HUES64 (cell line): ENCODE data around the gene PHF21A.

Experiments used
- H3K27ac ChIP-seq: 2 replicates; pipeline ENCODE4 v1.7.0; 2013; ENCODE audit warnings: low read depth, low read length, inconsistent platforms
- H3K27me3 ChIP-seq: 2 replicates; pipeline ENCODE4 v1.6.1; 2013; ENCODE audit warnings: mild to moderate bottlenecking, low read length; ENCODE audit not compliant: insufficient read depth
- H3K36me3 ChIP-seq: 2 replicates; pipeline ENCODE4 v1.6.1; 2013; ENCODE audit warnings: mild to moderate bottlenecking, low read length; ENCODE audit not compliant: insufficient read depth
- H3K4me1 ChIP-seq: 2 replicates; pipeline ENCODE4 v1.6.1; 2013; ENCODE audit warnings: mild to moderate bottlenecking, low read length, moderate library complexity; ENCODE audit not compliant: insufficient read depth
- H3K4me3 ChIP-seq: 2 replicates; pipeline ENCODE4 v1.5.1; 2013; ENCODE audit warnings: mild to moderate bottlenecking, low read length, moderate library complexity
- H3K9ac ChIP-seq: 2 replicates; pipeline ENCODE4 v1.6.1; 2013; ENCODE audit warnings: mild to moderate bottlenecking, low read depth, low read length
- H3K9me3 ChIP-seq: 2 replicates; pipeline ENCODE4 v1.6.1; 2013; ENCODE audit warnings: low read depth, low read length; ENCODE audit not compliant: insufficient read depth
- WGBS: fragments of 150-250, 120-280 bp; methylation state at CpG from one replicate; pipeline ENCODE4 v1.1.7; 2013; ENCODE audit warnings: missing lambda C conversion rate; 5-methylcytosine and 5-hydroxymethylcytosine counted together

Gene PHF21A

DNA sequence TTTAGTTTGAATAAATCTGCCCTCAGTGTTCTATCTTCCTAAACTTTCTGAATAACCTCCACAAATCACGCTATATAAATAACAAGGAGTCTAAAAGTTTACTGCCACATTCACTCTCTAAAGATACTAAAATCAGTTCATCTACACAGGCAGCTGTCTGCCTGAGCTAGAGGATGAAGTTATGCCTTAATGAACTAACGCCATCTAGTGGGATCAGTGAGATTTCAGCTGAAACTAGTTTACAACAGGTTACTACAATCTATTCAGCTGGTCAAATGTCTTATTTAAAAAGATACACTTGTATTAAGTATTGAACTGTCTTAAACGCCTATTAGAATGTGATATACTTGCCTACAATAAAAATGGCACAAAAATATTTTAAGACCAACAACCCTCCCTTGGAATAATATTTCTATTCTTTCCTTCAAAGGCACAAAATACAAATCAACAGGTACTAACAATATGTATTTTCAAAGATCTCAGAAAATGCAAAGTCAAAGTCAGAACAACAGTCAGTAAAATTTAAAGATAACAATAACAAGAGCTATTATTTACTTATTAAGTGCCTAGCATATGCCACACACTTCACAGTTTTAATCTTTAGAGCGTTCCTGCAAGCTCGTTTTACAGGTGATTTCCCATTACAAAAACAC is 114.7 kb downstream of the PHF21A start:
- WGBS, result 47% methylated on average over 4 of the region's 5 CpGs
- Histone ChIP-seq H3K9me3 (no peaks in the 10 kb centered on the region), H3K9ac (no peak overlapping the region), H3K4me3 (no peak overlapping the region), H3K36me3 (no peaks in the 10 kb centered on the region), H3K27me3 (no peaks in the 10 kb centered on the region), H3K27ac (peak overlapping the region; percentile 43; the same call in 1 of the 2 replicates), H3K4me1 (peaks cover 48% of the 10 kb centered on the region)

DNA sequence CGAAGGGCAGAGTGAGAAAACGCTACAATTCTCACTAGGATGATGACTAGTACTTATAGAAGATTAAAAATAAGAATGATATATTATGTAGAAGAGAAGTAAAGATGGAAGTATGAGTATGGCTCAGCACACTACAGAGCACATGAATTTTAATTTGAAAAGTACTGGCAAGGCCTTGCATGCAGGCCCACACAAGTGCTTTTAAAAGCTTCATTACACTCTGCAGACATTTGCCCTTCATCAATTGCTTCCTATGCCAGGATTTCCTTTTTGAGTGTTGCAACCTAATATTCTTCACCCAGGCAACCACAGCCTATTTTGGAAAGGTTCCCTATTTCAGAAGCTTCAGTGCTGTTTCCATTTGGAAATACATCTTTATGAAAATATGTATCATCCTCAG is 117.7 kb downstream of the PHF21A start:
- no peak overlapping the region for H3K4me3 ChIP-seq
- H3K27ac ChIP-seq, result peak overlapping the region; percentile 97; the same call in 1 of the 2 replicates
- 76% methylated on average over 2 of the region's 2 CpGs for WGBS
- H3K36me3 ChIP-seq, result no peaks in the 10 kb centered on the region
- 0 out of 2 replicates have a peak overlapping the region, but pooled peaks have one; percentile 17 for H3K9ac ChIP-seq
- no peaks in the 10 kb centered on the region for H3K27me3 ChIP-seq
- H3K9me3 ChIP-seq, result no peaks in the 10 kb centered on the region
- H3K4me1 ChIP-seq, result peaks cover 66% of the 10 kb centered on the region

DNA sequence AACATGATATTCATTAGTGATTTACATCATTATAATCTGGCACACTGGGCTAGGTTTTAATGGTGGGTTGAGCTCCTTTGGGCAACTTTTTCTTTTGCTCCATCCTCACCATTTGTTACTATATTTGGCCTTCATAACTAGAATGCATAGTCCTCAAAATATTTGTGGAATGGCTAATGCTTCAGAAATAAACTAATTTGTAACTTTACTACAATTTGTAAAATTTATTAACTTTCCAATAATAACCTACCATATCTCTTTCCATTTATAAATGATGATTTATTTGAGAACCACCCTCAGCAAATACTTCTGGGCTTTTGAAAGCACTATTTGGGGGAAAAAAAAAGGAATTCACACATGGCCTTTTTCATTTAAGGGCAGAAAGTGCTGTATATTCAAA is 119.1 kb downstream of the PHF21A start:
- H3K27ac ChIP-seq, result peak overlapping the region; percentile 97

DNA sequence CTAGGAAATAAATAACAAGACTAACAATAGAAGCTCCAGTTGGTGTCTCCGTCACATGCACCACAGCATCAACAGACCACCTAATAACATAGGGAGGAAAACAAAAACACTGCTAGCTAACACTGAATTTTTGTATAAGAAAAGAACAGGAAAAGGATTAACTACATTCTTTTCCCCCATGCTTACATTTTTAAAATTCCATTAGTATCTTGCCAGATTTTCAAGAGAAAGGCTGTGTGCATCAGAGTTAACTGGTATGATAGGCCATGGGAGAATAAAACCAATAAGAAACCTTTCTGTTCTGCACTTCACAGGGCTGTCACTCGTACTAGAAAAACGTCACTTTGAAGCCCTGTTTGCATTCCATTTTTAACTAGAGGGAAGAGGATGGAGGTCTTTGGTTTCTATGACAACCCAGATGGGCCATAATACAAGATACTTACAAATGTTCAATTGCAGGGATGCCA is 119.8 kb downstream of the PHF21A start:
- peaks cover 79% of the 10 kb centered on the region for H3K4me1 ChIP-seq
- H3K4me3 ChIP-seq, result peak overlapping the region; percentile 20
- H3K9ac ChIP-seq, result peak overlapping the region; percentile 42

More for the DNA sequence above, 119.1 kb downstream of the PHF21A start:
- Histone ChIP-seq H3K27me3 (no peaks in the 10 kb centered on the region), H3K9ac (peak overlapping the region; percentile 42; the same call in 1 of the 2 replicates), H3K36me3 (no peaks in the 10 kb centered on the region), H3K4me3 (no peak overlapping the region), H3K4me1 (peaks cover 77% of the 10 kb centered on the region), H3K9me3 (no peaks in the 10 kb centered on the region)

DNA sequence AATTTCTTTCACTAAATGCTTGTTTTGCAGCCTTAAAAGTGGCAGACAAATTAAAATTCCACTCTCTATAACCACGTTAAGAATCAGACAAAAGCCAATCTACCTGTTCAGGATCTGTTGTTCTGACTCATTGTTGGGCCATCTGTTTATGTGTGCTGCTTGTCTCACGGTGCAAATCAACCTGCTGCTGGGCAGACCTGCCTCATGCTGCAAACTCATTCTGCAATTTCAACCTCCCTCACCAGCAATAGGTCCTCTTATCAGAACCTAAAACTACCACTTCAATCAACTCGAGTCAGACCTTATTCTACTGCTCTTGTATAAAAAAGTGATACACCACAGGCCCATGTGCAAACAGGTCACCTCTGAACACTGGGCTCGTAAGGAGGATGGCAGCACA is 123.7 kb downstream of the PHF21A start:
- WGBS, result 66% methylated on average over 4 of the region's 4 CpGs
- Histone ChIP-seq H3K36me3 (no peaks in the 10 kb centered on the region), H3K27ac (peak overlapping the region; percentile 11; the same call in 1 of the 2 replicates), H3K4me3 (no peak overlapping the region), H3K27me3 (no peaks in the 10 kb centered on the region), H3K9ac (no peak overlapping the region), H3K4me1 (peaks cover 79% of the 10 kb centered on the region), H3K9me3 (no peaks in the 10 kb centered on the region)

More for the DNA sequence above, 119.8 kb downstream of the PHF21A start:
- Histone ChIP-seq H3K36me3 (no peaks in the 10 kb centered on the region), H3K9me3 (no peaks in the 10 kb centered on the region), H3K27me3 (no peaks in the 10 kb centered on the region), H3K27ac (peak overlapping the region; percentile 97)
- 25% methylated on average over 2 of the region's 3 CpGs for WGBS

DNA sequence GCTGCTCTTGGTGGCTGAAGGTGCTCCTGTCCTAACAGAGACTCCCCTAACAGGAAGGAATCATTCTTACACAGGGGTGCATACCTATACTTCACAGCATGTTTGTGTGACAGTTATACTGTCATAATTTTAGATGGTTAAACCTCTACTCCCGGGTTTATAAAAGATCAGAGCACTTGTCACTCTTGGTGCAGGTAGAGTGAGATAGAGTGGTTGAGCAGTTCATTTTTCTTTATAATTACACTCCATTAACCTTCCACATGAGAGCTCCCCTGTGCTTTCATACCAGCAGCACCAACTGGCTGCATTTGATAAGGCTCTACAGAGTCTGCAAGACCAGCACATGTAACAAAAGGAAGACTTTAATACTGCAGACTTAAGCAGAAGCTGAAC is 125.9 kb downstream of the PHF21A start:
- Histone ChIP-seq H3K4me3 (no peak overlapping the region), H3K27ac (peak overlapping the region; percentile 75; the same call in 1 of the 2 replicates), H3K9ac (no peak overlapping the region), H3K4me1 (peaks cover 66% of the 10 kb centered on the region), H3K27me3 (no peaks in the 10 kb centered on the region), H3K9me3 (no peaks in the 10 kb centered on the region), H3K36me3 (no peaks in the 10 kb centered on the region)
- 83% methylated on average over 1 of the region's 1 CpG for WGBS

DNA sequence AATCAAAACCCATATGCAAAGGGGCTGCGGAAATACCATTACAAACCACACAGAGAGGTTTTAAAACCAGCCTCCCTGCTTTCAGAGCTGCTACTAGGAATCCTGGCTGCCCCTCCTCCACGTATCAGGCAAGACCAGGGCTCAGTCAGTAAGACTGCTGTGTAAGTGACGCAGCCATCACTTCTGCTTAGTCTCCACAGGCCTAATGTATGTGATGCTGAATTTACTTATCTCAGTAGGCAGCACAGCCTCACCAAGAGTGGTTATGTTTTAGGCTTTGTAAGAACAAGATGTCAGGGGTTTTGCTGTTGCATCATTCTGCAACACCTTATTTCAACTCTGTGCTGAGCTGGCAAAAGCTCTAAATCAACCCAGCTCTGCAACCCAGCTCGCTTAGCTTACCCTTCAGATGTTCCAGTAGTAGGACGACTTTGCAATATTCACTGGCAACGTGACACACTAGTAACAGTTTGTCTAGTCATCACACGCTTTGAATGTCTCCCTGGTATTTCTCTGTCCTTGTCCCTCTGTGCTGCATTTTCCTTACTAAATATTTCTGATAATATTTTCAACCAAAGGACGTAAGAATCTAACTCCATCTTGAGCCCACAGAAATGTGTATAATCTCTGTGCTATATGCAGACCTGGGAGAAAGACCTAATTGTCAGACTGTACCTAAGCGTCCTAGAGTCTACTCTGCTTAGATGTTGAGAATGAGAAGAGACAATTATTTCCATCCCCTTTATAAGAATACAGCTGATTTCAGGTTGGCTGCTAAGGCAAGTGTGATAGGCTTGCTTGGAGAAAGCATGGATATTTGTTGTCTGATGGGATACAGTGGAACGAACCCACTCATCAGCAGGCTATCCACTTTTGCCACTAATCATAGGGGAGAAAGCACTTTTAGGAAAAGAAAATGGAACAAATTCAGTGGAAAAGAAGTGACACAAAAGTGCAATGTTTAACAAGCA is 126.6 kb downstream of the PHF21A start:
- WGBS, result 55% methylated on average over 9 of the region's 10 CpGs
- Histone ChIP-seq H3K9ac (peak overlapping the region; percentile 31), H3K27me3 (no peaks in the 10 kb centered on the region), H3K4me1 (peaks cover 59% of the 10 kb centered on the region), H3K36me3 (no peaks in the 10 kb centered on the region), H3K27ac (peak overlapping the region; percentile 75), H3K4me3 (no peak overlapping the region), H3K9me3 (no peaks in the 10 kb centered on the region)

DNA sequence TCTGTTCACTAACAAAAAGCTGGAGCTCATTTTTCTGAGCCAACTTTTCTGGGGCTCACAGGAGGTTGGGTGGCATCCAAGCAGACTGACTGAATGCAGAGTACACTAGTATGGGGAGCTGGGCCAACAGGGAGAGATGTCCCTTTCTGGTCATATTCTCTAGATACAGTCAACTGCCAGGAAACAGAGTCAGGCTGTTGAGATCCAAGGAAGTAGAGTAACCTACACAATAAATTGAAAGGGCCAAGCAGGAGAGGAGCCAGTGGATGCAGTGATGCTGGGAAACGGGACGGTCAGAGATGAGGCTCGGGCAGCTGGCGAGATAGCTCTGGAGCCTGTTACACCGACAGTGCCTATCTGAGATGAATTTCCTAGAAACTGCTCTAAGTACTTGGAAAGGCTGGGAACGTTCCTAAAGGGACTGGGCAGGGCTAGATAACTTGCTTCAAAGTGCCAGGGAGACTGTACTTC is 127.7 kb downstream of the PHF21A start:
- H3K4me1 ChIP-seq, result peaks cover 54% of the 10 kb centered on the region
- H3K4me3 ChIP-seq, result no peak overlapping the region
- no peak overlapping the region for H3K9ac ChIP-seq
- peak overlapping the region; percentile 75; the same call in 1 of the 2 replicates for H3K27ac ChIP-seq
- no peaks in the 10 kb centered on the region for H3K9me3 ChIP-seq
- 84% methylated on average over 6 of the region's 6 CpGs for WGBS
- no peaks in the 10 kb centered on the region for H3K27me3 ChIP-seq
- H3K36me3 ChIP-seq, result no peaks in the 10 kb centered on the region

DNA sequence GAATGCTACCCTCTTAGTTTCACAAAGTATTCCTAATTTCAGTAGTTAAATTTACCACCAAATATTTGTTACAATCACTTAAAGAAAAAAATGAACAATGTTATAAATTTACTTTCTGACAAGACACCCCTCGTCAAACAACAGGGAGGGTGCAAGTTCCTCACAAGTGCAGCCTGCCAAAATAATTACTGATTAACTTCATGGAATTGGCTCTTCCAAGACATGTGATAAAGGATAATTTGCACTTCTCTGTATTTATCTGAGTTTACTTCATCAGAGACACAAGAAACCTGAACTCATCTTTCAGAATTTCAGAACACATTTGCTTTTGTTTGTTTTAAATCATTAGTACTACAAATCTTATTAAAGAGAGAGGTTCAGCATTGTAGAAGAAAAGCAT is 132.3 kb downstream of the PHF21A start:
- Histone ChIP-seq H3K9ac (no peak overlapping the region), H3K36me3 (no peaks in the 10 kb centered on the region), H3K4me3 (no peak overlapping the region), H3K9me3 (no peaks in the 10 kb centered on the region), H3K4me1 (peaks cover 28% of the 10 kb centered on the region), H3K27ac (no peak overlapping the region), H3K27me3 (no peaks in the 10 kb centered on the region)
- 80% methylated on average over 1 of the region's 1 CpG for WGBS

DNA sequence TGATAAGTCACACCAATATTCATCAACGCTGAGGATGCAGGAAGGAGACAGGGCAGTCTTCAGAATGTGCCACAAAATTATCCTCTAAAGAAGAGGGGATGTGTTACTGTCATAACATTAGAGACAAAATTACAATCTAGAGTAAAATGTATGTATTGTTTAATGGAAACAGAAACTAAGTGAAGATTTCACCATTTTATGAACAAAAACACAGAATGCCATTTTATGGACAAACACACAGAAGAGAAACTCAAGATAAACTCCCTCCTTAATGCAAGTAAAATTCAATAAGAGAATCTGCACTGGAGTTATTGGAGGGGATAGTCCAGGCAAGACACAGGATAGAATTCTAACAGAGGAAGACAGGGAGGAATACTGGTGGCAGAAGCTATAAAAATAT is 136.0 kb downstream of the PHF21A start:
- no peak overlapping the region for H3K4me3 ChIP-seq
- no peaks in the 10 kb centered on the region for H3K9me3 ChIP-seq
- H3K27me3 ChIP-seq, result no peaks in the 10 kb centered on the region
- WGBS, result 100% methylated on average over 1 of the region's 1 CpG
- H3K4me1 ChIP-seq, result peaks cover 33% of the 10 kb centered on the region
- no peak overlapping the region for H3K9ac ChIP-seq
- no peaks in the 10 kb centered on the region for H3K36me3 ChIP-seq
- H3K27ac ChIP-seq, result no peak overlapping the region

DNA sequence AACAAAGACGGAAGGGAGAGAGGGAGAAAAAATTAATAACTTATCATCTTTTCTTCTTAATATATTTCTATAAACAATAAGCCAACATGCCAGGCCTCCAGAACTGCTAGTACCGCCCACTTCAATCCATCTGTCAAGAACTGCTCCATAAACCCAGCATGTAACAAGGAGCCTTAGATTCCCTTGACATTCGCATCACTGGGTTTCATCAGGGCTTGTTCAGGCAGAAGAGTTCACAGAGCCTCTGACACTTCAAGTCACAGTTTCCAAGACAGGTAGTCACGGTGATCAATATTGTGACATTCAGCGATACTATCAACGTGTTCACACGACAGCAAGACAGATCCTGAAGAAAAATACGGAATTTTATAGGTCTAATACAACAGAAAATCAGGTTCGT is 137.1 kb downstream of the PHF21A start:
- WGBS, result 86% methylated on average over 8 of the region's 9 CpGs
- Histone ChIP-seq H3K27ac (peak overlapping the region; percentile 39; the same call in 1 of the 2 replicates), H3K27me3 (no peaks in the 10 kb centered on the region), H3K9ac (no peak overlapping the region), H3K4me3 (no peak overlapping the region), H3K36me3 (peaks cover 7% of the 10 kb centered on the region), H3K4me1 (peaks cover 33% of the 10 kb centered on the region), H3K9me3 (no peaks in the 10 kb centered on the region)
